Right lobe of liver (tissue), 4 donors: ENCODE data around the gene KCNS1.

Experiments used
- CTCF ChIP-seq, 4 donors: fragments of 200-600 bp in 3 of 4; fragments of 450-650 bp in 1 of 4; IDR thresholded peaks; one replicate each; pipeline versions ENCODE4 v1.5.1 to v1.8.0; 2016 to 2022; ENCODE audit warnings: antibody characterized with exemption in 4 of 4, mild to moderate bottlenecking in 2 of 4
- POLR2A ChIP-seq: fragments of 450-650 bp; IDR thresholded peaks from one replicate; pipeline ENCODE4 v1.6.1; 2017; ENCODE audit warnings: antibody characterized with exemption, mild to moderate bottlenecking
- donor health status: DM: no; HTN: no; CAD: no.
- donor health status: DM: no; HTN: no; CAD: no.
- donor health status: DM: no; HTN: yes; CAD: no.

GRCh38 chr20:45128099-45128498 lies 27.2 kb upstream of the KCNS1 start:
- no peak for TF ChIP-seq CTCF (IDR thresholded peaks at IDR 0.05)
- no peak for TF ChIP-seq POLR2A
